ENCODE measurements around the gene PROSER2.
"Not testable (repeated sequence)": the region's sequence is repeated elsewhere in the genome, so short reads cannot be mapped to it uniquely, and the experiment has no call there.

The PROSER2 gene

DNA sequence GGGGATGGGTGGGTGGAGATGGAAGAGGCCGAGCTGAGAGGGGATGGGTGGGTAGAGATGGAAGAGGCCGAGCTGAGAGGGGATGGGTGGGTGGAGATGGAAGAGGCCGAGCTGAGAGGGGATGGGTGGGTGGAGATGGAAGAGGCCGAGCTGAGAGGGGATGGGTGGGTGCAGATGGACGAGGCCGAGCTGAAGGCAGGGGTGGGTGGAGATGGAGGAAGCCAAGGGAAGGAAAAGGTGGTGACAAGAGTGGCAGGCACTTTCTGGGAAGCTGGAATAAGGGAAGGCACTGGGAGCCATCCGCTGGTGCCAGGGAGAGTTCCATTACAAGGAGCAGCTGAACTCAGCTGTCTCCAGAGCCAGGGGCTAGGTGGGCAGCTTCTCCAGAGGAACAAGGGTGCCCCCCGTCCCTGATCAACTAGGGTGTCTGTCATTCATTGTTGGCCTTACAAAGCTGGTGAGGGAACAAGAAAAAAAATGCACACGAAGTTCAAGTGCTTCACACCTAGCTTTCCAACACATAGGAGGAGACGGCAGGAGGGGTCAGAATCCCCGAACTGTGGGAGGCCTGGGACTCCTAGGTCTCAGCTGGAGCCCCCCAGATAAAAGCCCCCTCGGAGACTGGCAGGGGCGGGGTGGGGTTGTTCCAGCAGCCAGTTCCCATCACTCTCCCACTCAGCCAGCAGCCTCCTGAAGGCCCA lies 62.4 kb downstream of the PROSER2 start:
- no peak for DNase-seq (ENCODE audit: low read depth in 2 of 2)

DNA sequence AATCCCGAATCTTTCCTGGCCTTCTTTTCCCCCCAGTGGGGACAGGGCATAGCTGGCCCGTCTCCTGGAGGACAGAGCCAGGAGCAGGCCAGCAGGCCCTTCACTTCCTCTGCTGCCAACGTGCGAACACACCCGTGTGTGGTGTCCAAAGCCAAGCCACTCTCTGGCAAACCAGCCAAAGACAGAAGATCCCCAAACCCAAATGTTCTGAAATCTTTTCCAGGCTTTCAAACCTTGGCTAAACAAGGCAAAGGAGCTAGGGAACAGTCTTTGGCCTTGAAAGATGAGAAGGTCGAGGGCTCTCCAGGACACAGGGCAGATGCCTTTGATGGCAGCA lies 63.0 kb downstream of the PROSER2 start:
- no peak for DNase-seq (ENCODE audit: low read depth in 2 of 2)

DNA sequence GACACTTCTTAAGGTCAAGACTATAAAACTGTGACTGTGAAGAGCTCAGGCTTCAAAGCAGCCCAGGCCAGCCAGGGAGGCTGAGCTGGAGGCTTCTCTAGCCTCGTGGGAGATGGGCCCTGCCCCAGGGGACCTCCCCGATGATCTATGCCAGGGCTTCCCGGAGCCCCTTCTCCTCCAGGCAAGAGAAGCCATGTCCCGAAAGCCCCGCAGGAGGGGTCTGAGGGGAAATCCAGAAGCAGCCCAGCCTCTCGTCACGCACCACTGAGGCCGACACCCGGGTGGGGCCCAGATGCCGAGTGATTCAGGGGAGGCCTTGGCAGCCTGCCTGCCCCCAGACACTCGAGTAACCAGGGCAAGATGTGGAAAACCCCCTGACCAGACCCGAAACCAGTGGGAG lies 63.7 kb downstream of the PROSER2 start:
- DNase-seq (ENCODE audit: low read depth in 2 of 2): no peak

DNA sequence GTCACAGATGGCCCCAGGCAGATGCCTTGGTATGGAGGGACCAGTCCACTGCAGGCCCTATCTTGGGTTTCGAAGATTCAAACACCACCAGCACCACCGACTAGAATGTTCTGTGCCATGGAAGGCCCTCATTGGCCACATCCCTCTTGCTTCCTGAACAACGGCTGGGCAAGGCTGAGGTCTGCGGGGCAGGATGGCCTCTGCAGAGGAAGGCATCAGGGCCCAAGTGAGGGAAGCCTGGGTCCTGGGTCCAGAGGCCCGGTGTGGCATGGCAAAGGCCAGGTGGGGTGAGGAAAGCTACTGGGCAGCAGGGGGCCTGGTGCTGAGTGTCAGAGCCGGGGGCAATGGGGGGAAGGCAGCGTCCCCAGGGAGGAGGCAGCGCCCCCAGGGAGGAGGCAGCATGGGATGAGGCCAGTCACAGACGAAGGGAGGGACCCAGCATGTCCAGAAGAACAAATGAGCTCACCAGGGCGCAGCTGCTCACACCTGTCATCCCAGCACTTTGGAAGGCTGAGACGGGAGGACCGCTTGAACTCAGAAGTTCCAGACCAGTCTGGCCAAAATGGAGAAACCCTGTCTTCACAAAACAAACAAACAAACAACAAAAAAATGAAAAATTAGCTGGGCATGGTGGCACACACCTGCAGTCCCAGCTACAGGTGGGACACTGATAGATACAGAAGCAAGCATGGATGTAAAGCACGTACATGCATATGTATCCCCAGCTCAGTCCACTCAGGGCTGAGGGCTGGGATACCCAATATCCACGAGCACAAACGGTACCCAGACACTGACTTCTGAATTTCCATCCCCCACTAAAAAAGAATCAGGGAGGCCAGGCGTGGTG lies 64.4 kb downstream of the PROSER2 start:
- DNase-seq (ENCODE audit: low read depth in 2 of 2): no peak

- DNase-seq (ENCODE audit: low read depth in 2 of 2): not testable (repeated sequence)
Observed at GRCh38 chr10:11889263-11889662, 66.1 kb downstream of the PROSER2 start.

GRCh38 chr10:11891776-11892486 lies 68.8 kb downstream of the PROSER2 start:
- no peak for DNase-seq (ENCODE audit: low read depth in 2 of 2)

GRCh38 chr10:11893749-11894278 lies 70.7 kb downstream of the PROSER2 start:
- no peak for DNase-seq (ENCODE audit: low read depth in 2 of 2)

GRCh38 chr10:11894381-11895107 lies 71.4 kb downstream of the PROSER2 start:
- no peak for DNase-seq (ENCODE audit: low read depth in 2 of 2)

- DNase-seq (ENCODE audit: low read depth in 2 of 2): no peak
Observed at GRCh38 chr10:11895108-11895466, 71.9 kb downstream of the PROSER2 start.

DNA sequence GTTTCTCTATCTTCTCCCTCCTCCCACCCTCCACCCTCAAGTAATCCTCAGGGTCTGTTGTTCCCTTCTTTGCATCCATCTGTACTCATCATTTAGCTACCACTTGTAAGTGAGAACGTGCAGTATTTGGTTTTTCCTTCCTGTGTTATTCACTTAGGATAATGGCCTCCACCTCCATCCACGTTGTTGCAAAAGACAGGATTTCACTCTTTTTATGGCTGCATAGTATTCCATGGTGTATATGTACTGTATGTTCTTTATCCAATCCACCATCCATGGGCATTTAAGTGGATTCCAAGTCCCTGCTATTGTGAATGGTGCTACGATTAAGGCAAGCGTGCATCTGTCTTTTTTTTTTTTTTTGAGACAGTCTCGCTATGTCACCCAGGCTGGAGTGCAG lies 72.4 kb downstream of the PROSER2 start:
- DNase-seq (ENCODE audit: low read depth in 2 of 2): no peak

GRCh38 chr10:11896549-11897200 lies 73.5 kb downstream of the PROSER2 start:
- no peak for DNase-seq (ENCODE audit: low read depth in 2 of 2)

- DNase-seq (ENCODE audit: low read depth in 2 of 2): no peak
Observed at GRCh38 chr10:11898033-11898371, 74.8 kb downstream of the PROSER2 start.

GRCh38 chr10:11898372-11899066 lies 75.4 kb downstream of the PROSER2 start:
- DNase-seq (ENCODE audit: low read depth in 2 of 2): no peak

GRCh38 chr10:11899067-11899876 lies 76.1 kb downstream of the PROSER2 start:
- DNase-seq (ENCODE audit: low read depth in 2 of 2): no peak

GRCh38 chr10:11901036-11901301 lies 77.8 kb downstream of the PROSER2 start:
- DNase-seq (ENCODE audit: low read depth in 2 of 2): no peak

- no peak for DNase-seq (ENCODE audit: low read depth in 2 of 2)
Observed at GRCh38 chr10:11901454-11901832, 78.3 kb downstream of the PROSER2 start.

DNA sequence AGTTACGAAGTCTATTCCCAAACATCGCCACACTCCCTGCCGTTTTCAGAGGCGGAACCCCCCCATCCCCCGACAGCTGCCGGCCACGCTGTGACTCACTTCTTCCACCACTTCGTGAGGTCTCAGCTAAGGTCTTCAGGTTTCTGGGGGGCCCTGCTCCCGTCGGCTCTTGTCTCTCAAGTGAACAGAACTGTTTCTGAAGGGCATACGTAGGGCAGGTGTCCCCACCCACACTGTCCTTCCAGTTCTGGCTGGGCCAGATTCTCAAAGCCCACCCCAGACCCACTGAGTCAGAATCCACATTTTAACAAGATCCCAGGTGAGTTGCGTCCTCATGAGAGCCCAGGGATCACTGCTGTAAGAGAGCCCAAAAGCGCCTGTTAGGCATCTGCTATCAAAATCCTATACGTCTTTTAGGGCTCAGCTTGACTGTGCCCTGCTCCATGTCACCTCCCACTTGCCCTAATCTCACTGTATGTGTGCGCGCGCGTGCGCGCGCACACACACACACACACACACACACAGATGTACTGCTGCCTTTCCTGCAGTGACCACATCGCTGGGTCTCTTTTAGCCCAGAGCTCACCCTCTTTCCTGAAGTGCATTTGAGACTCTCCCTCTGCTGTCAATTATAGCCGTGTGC lies 78.8 kb downstream of the PROSER2 start:
- no peak for DNase-seq (ENCODE audit: low read depth in 2 of 2)

DNA sequence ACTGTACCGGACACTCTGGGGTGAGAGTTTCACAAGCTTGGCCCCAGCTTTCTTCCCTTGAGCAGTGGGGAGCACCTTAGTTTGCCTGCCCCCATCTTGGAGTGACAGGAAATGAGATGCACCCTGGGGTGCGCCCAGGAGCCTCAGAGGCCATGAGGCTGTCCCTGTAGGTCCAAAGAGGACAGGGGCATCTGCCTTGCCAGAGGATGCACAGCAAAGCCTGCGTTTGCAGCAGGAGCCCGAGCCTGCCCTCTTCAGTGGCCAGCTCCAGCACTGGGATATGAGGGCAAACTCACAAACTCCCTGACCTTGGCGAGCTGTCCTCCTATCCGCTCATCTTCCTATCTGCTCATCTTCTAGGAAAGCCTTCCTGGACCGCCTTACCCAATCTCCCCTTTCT lies 79.5 kb downstream of the PROSER2 start:
- no peak for DNase-seq (ENCODE audit: low read depth in 2 of 2)

GRCh38 chr10:11906714-11907113 lies 83.6 kb downstream of the PROSER2 start:
- DNase-seq (ENCODE audit: low read depth in 2 of 2): no peak

DNA sequence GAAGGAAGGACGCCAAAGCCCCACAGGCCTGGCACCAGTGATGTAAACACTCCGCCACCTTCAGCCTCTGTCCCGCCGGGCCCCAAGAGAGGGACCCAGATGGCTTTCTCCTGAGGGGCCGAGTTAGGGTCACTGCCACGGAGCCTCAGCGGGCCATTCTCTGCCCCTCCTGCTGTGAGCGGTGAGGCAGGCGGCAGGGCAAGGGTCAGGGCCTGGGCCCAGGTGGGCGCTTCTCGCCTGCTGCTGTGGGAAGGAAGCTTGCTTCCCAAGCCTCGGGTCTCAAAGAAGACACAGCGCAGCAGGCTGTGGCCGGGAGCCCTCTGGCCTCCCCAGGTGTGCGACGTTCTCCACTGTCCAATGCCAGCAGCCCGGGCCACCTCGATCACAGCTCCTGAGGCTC lies 84.8 kb downstream of the PROSER2 start:
- DNase-seq (ENCODE audit: low read depth in 2 of 2): no peak

Data from stimulated activated CD8-positive, alpha-beta memory T cell treated with anti-CD3 and anti-CD28 coated beads, Interleukin-15, amount 100 ng/mL, for 4 hours (primary cell).